Measurements from ENCODE around the gene TFAP2B.

TFAP2B gene

GRCh38 chr6:50834929-50835410, 16.3 kb downstream of the TFAP2B start:
- TF ChIP-seq GATA2 (IDR thresholded peaks at IDR 0.05; ENCODE audit: low read depth, low read length) (no peak), GATA3 (IDR thresholded peaks at IDR 0.05; ENCODE audit: low read depth, low read length) (no peak)

GRCh38 chr6:50836231-50836630, 17.6 kb downstream of the TFAP2B start:
- TF ChIP-seq GATA3 (IDR thresholded peaks at IDR 0.05; ENCODE audit: low read depth, low read length) (no peak), GATA2 (IDR thresholded peaks at IDR 0.05; ENCODE audit: low read depth, low read length) (no peak)

- no peak for TF ChIP-seq GATA2 (IDR thresholded peaks at IDR 0.05; ENCODE audit: low read depth, low read length)
- TF ChIP-seq GATA3 (IDR thresholded peaks at IDR 0.05; ENCODE audit: low read depth, low read length), result no peak
These were observed 19.1 kb downstream of the TFAP2B start for GRCh38 chr6:50837589-50838445.

- TF ChIP-seq GATA3 (IDR thresholded peaks at IDR 0.05; ENCODE audit: low read depth, low read length) (no peak), GATA2 (IDR thresholded peaks at IDR 0.05; ENCODE audit: low read depth, low read length) (no peak)
These were observed 21.6 kb downstream of the TFAP2B start for GRCh38 chr6:50840112-50840810.

GRCh38 chr6:50840811-50841192, 22.1 kb downstream of the TFAP2B start:
- no peak for TF ChIP-seq GATA3 (IDR thresholded peaks at IDR 0.05; ENCODE audit: low read depth, low read length)
- TF ChIP-seq GATA2 (IDR thresholded peaks at IDR 0.05; ENCODE audit: low read depth, low read length), result no peak

GRCh38 chr6:50842446-50842845, 23.8 kb downstream of the TFAP2B start:
- no peak for TF ChIP-seq GATA3 (IDR thresholded peaks at IDR 0.05; ENCODE audit: low read depth, low read length)
- no peak for TF ChIP-seq GATA2 (IDR thresholded peaks at IDR 0.05; ENCODE audit: low read depth, low read length)

GRCh38 chr6:50842861-50843384, 24.3 kb downstream of the TFAP2B start:
- TF ChIP-seq GATA3 (IDR thresholded peaks at IDR 0.05; ENCODE audit: low read depth, low read length) (no peak), GATA2 (IDR thresholded peaks at IDR 0.05; ENCODE audit: low read depth, low read length) (no peak)

GRCh38 chr6:50843842-50844241, 25.2 kb downstream of the TFAP2B start:
- TF ChIP-seq GATA3 (IDR thresholded peaks at IDR 0.05; ENCODE audit: low read depth, low read length), result no peak
- no peak for TF ChIP-seq GATA2 (IDR thresholded peaks at IDR 0.05; ENCODE audit: low read depth, low read length)

- TF ChIP-seq GATA2 (IDR thresholded peaks at IDR 0.05; ENCODE audit: low read depth, low read length) (no peak), GATA3 (IDR thresholded peaks at IDR 0.05; ENCODE audit: low read depth, low read length) (no peak)
These were observed 26.9 kb downstream of the TFAP2B start for GRCh38 chr6:50845499-50846143.

- TF ChIP-seq GATA2 (IDR thresholded peaks at IDR 0.05; ENCODE audit: low read depth, low read length), result no peak
- no peak for TF ChIP-seq GATA3 (IDR thresholded peaks at IDR 0.05; ENCODE audit: low read depth, low read length)
These were observed 27.6 kb downstream of the TFAP2B start for GRCh38 chr6:50846144-50846851.

GRCh38 chr6:50846852-50847155, 28.1 kb downstream of the TFAP2B start:
- TF ChIP-seq GATA2 (IDR thresholded peaks at IDR 0.05; ENCODE audit: low read depth, low read length) (no peak), GATA3 (IDR thresholded peaks at IDR 0.05; ENCODE audit: low read depth, low read length) (no peak)

- TF ChIP-seq GATA3 (IDR thresholded peaks at IDR 0.05; ENCODE audit: low read depth, low read length) (no peak), GATA2 (IDR thresholded peaks at IDR 0.05; ENCODE audit: low read depth, low read length) (no peak)
These were observed 29.4 kb downstream of the TFAP2B start for GRCh38 chr6:50847890-50848594.
